C4-2B (cell line): ENCODE measurements around the gene SIM1.

ENCODE experiments used
- CTCF ChIP-seq: fragments of 450-650 bp; conservative IDR thresholded peaks from 2 replicates; pipeline ENCODE4 v1.5.1; 2017; ENCODE audit warnings: mild to moderate bottlenecking
- ZFX ChIP-seq: fragments of 450-650 bp; IDR thresholded peaks from 2 replicates; pipeline ENCODE4 v1.6.1; 2017

DNA sequence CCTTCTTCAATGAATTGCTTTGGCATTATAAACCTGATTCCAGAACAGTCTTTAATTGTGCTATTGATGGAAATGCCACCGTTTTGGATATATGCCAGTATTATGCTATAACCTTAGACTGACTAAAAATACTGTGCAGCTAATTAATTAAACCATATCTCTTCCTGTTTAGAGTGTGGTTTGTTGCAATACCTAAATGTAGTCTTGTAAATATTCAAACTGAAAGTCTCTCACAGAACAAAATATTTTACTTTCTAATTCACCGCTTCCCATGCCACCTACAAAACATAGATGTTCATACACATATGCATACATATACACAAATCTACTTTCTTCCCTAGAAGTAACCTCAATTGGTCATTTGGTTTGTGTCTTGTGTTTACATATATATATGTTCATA, 126.6 kb downstream of the SIM1 start:
- TF ChIP-seq CTCF (no peak), ZFX (no peak)
